Esophagus muscularis mucosa (tissue), 4 donors: ENCODE data around the gene REEP5. TPM values are rescaled to one million over a fixed set of nuclear protein-coding genes. Genes with fewer than 3 reads are reported as not detected.

Experiments used
- DNase-seq: peaks from one replicate; pipeline ENCODE4 v3.0.0-alpha.2; 2017; ENCODE audit errors: extremely low spot score
- H3K27ac ChIP-seq, 4 donors: fragments of 200-600 bp; sonication (generic); replicated peaks in 1 of 4; 1 replicate in 3 of 4; 2 replicates in 1 of 4; pipeline ENCODE4 v1.5.1; 2016 to 2019; ENCODE audit warnings: mild to moderate bottlenecking in 1 of 4
- H3K27me3 ChIP-seq, 4 donors: fragments of 200-600 bp; sonication (generic); one replicate each; pipeline versions ENCODE4 v1.5.1 to v1.6.0; 2016 to 2019
- H3K36me3 ChIP-seq, 4 donors: fragments of 200-600 bp; sonication (generic); one replicate each; pipeline ENCODE4 v1.5.1; 2016 to 2019
- H3K4me1 ChIP-seq, 4 donors: fragments of 200-600 bp; sonication (generic); one replicate each; pipeline ENCODE4 v1.5.1; 2016 to 2019
- H3K4me3 ChIP-seq, 4 donors: fragments of 200-600 bp; sonication (generic); 1 replicate in 2 of 4; 2 replicates in 2 of 4; pipeline ENCODE4 v1.5.1; 2016 to 2019; ENCODE audit warnings: mild to moderate bottlenecking in 4 of 4, moderate library complexity in 1 of 4
- H3K9me3 ChIP-seq, 4 donors: fragments of 200-600 bp; sonication (generic); 1 replicate in 3 of 4; 2 replicates in 1 of 4; pipeline ENCODE4 v1.5.1; 2016 to 2019
- CTCF ChIP-seq, 3 experiments: fragments of 200-600 bp in 2 of 3; fragments of 450-650 bp in 1 of 3; sonication (generic) in 2 of 3; IDR thresholded peaks; one replicate each; pipeline ENCODE4 v1.5.1; 2017 to 2019; ENCODE audit warnings: antibody characterized with exemption in 3 of 3, mild to moderate bottlenecking in 2 of 3, moderate library complexity in 1 of 3
- EP300 ChIP-seq: sonication (generic); formaldehyde crosslinking; IDR thresholded peaks from one replicate; pipeline ENCODE4 v1.6.1; 2017; ENCODE audit warnings: antibody characterized with exemption
- POLR2A ChIP-seq: fragments of 450-650 bp; IDR thresholded peaks from one replicate; pipeline ENCODE4 v1.6.1; 2017; ENCODE audit warnings: antibody characterized with exemption, moderate library complexity, mild to moderate bottlenecking, low read depth
- POLR2AphosphoS5 ChIP-seq, 2 donors: sonication (generic); formaldehyde crosslinking; IDR thresholded peaks; one replicate each; pipeline ENCODE4 v1.6.1; 2017; ENCODE audit warnings: antibody characterized with exemption in 2 of 2
- WGBS: methylation state at CpG from one replicate; pipeline ENCODE4 v1.1.5; 2018; 5-methylcytosine and 5-hydroxymethylcytosine counted together
- intact Hi-C: fragments of 100-400 bp; cut with DNase I; formaldehyde crosslinking; loops from one replicate; pipeline ENCODE4 v1.15.1; 2023
- total RNA-seq, 4 donors: library from RNA; depleted of rRNA; stranded (reverse); fragments of >200 nt; gene quantifications; one replicate each; pipeline versions ENCODE4 v1.1.0 to v1.2.1, GENCODE V29; 2016

REEP5 gene
- total RNA-seq, 4 donors from 2014 or later, result 53.0 to 73.6 (median 62.2) TPM

GRCh38 chr5:112880219-112880964, 41.6 kb downstream of the REEP5 start:
- peaks cover 21 to 98% (median 62%) of the 10 kb centered on the region in 4 donors for H3K36me3 ChIP-seq

GRCh38 chr5:112878760-112879159, 43.3 kb downstream of the REEP5 start:
- Histone ChIP-seq H3K4me1 (peaks cover 0 to 17% (median 8%) of the 10 kb centered on the region in 4 donors), H3K27ac (no peak overlapping the region), H3K4me3 (no peak overlapping the region), H3K27me3 (no peaks in the 10 kb centered on the region), H3K36me3 (peaks cover 9 to 95% (median 52%) of the 10 kb centered on the region in 4 donors), H3K9me3 (no peaks in the 10 kb centered on the region)
- DNase-seq, result no peak
- TF ChIP-seq POLR2A, result no peak
- no peak for TF ChIP-seq EP300
- TF ChIP-seq CTCF (IDR thresholded peaks at IDR 0.05), result no peak
- intact Hi-C loops, result no loop called here
- WGBS, result 81% methylated on average over 4 of the region's 4 CpGs

More at GRCh38 chr5:112880219-112880964, 41.6 kb downstream of the REEP5 start:
- no peaks in the 10 kb centered on the region for H3K9me3 ChIP-seq
- TF ChIP-seq CTCF (IDR thresholded peaks at IDR 0.05) (no peak), POLR2AphosphoS5 (IDR thresholded peaks at IDR 0.05) (no peak)
- H3K27me3 ChIP-seq, result no peaks in the 10 kb centered on the region
- H3K27ac ChIP-seq, result peak overlapping the region in 1 of 4 donors; percentile 4
- no peak for DNase-seq
- H3K4me1 ChIP-seq, result peaks cover 0 to 17% (median 8%) of the 10 kb centered on the region in 4 donors
- WGBS, result 100% methylated on average over 2 of the region's 2 CpGs
- no peak overlapping the region for H3K4me3 ChIP-seq
- intact Hi-C loops, result no loop called here

GRCh38 chr5:112878101-112878500, 43.9 kb downstream of the REEP5 start:
- no peaks in the 10 kb centered on the region for H3K9me3 ChIP-seq
- WGBS, result 76% methylated on average over 4 of the region's 4 CpGs
- DNase-seq, result no peak
- TF ChIP-seq POLR2AphosphoS5 (IDR thresholded peaks at IDR 0.05) (no peak), CTCF (IDR thresholded peaks at IDR 0.05) (no peak), POLR2A (no peak), EP300 (no peak)
- H3K4me1 ChIP-seq, result peaks cover 0 to 17% (median 8%) of the 10 kb centered on the region in 4 donors
- intact Hi-C loops, result no loop called here
- peaks cover 7 to 89% (median 50%) of the 10 kb centered on the region in 4 donors for H3K36me3 ChIP-seq
- H3K27ac ChIP-seq, result no peak overlapping the region
- H3K27me3 ChIP-seq, result no peaks in the 10 kb centered on the region
- no peak overlapping the region for H3K4me3 ChIP-seq

- TF ChIP-seq POLR2AphosphoS5 (IDR thresholded peaks at IDR 0.05) (no peak), EP300 (no peak), POLR2A (no peak)
- Histone ChIP-seq H3K27me3 (no peaks in the 10 kb centered on the region), H3K4me1 (peaks cover 6 to 28% (median 8%) of the 10 kb centered on the region in 4 donors), H3K9me3 (no peaks in the 10 kb centered on the region), H3K4me3 (no peak overlapping the region), H3K27ac (no peak overlapping the region), H3K36me3 (peaks cover 7 to 73% (median 37%) of the 10 kb centered on the region in 4 donors)
- 75% methylated on average over 2 of the region's 2 CpGs for WGBS
- intact Hi-C loops, result no loop called here
- no peak for DNase-seq
Measured at GRCh38 chr5:112876362-112876761, 45.7 kb downstream of the REEP5 start.

- 70% methylated on average over 3 of the region's 3 CpGs for WGBS
- peak overlapping the region in 1 of 4 donors; percentile 17 for H3K27ac ChIP-seq
- H3K4me3 ChIP-seq, result no peak overlapping the region
- H3K36me3 ChIP-seq, result peaks cover 10 to 68% (median 58%) of the 10 kb centered on the region in 4 donors
- intact Hi-C loops, result no loop called here
- TF ChIP-seq EP300, result no peak
- no peak for TF ChIP-seq CTCF (IDR thresholded peaks at IDR 0.05)
- TF ChIP-seq POLR2A, result no peak
- no peak for TF ChIP-seq POLR2AphosphoS5 (IDR thresholded peaks at IDR 0.05)
- DNase-seq, result no peak
- no peaks in the 10 kb centered on the region for H3K9me3 ChIP-seq
- peaks cover 0 to 15% (median 3%) of the 10 kb centered on the region in 4 donors for H3K4me1 ChIP-seq
- H3K27me3 ChIP-seq, result no peaks in the 10 kb centered on the region
Measured at GRCh38 chr5:112870966-112871365, 51.1 kb downstream of the REEP5 start.
